Activated CD4-positive, alpha-beta T cell treated with anti-CD3 and anti-CD28 coated beads, Interleukin-2, amount 50 U/mL, for 4 hours (primary cell): ENCODE measurements around the gene ZNF165.
"Not testable (repeated sequence)": the region's sequence is repeated elsewhere in the genome, so short reads cannot be mapped to it uniquely, and the experiment has no call there.

Experiments
- DNase-seq, 2 experiments: peaks; one replicate each; pipeline ENCODE4 v3.0.0-alpha.2; 2020

ZNF165 gene

GRCh38 chr6:28080381-28080630 is at the start of gene ZNF165:
ZNF165 (plus strand) TSS chr6:28080568; CDS start chr6:28085481, 4,913 bp downstream.
- DNase-seq = not testable (repeated sequence)

- DNase-seq = no peak
Observed at GRCh38 chr6:28053584-28053983, 26.8 kb upstream of the ZNF165 start.

GRCh38 chr6:28060405-28060804 is 20.0 kb upstream of the ZNF165 start:
- DNase-seq = no peak

- no peak for DNase-seq
Observed at GRCh38 chr6:28064272-28064671, 16.1 kb upstream of the ZNF165 start.

- DNase-seq = no peak
Observed at GRCh38 chr6:28068067-28068466, 12.3 kb upstream of the ZNF165 start.

- not testable (repeated sequence) for DNase-seq
Observed at GRCh38 chr6:28070968-28071367, 9.4 kb upstream of the ZNF165 start.

GRCh38 chr6:28078050-28078449 is 2.3 kb upstream of the ZNF165 start:
- DNase-seq = no peak

- no peak for DNase-seq
Observed at GRCh38 chr6:28078836-28079235, 1.5 kb upstream of the ZNF165 start.

GRCh38 chr6:28080631-28081485 is 490 bp downstream of the ZNF165 start:
- peak; percentile 86 for DNase-seq

- DNase-seq = peak in 1 of 2 experiments; percentile 2
Observed at GRCh38 chr6:28081486-28081751, 1.1 kb downstream of the ZNF165 start.

- no peak for DNase-seq
Observed at GRCh38 chr6:28082939-28083338, 2.6 kb downstream of the ZNF165 start.

- DNase-seq = no peak
Observed at GRCh38 chr6:28089054-28089453, 8.7 kb downstream of the ZNF165 start.

GRCh38 chr6:28090917-28091586 is 10.7 kb downstream of the ZNF165 start:
- DNase-seq = no peak

- not testable (repeated sequence) for DNase-seq
Observed at GRCh38 chr6:28102222-28102621, 21.9 kb downstream of the ZNF165 start.

- not testable (repeated sequence) for DNase-seq
Observed at GRCh38 chr6:28102699-28103098, 22.3 kb downstream of the ZNF165 start.

GRCh38 chr6:28104392-28105244 is 24.2 kb downstream of the ZNF165 start:
- DNase-seq = peak; percentile 73 to 78

- no peak for DNase-seq
Observed at GRCh38 chr6:28105245-28105639, 24.9 kb downstream of the ZNF165 start.

GRCh38 chr6:28107506-28107905 is 27.1 kb downstream of the ZNF165 start:
- no peak for DNase-seq

- no peak for DNase-seq
Observed at GRCh38 chr6:28111964-28112363, 31.6 kb downstream of the ZNF165 start.

- DNase-seq = no peak
Observed at GRCh38 chr6:28115799-28116198, 35.4 kb downstream of the ZNF165 start.

GRCh38 chr6:28117386-28118050 is 37.1 kb downstream of the ZNF165 start:
- no peak for DNase-seq

- no peak for DNase-seq
Observed at GRCh38 chr6:28118217-28118616, 37.8 kb downstream of the ZNF165 start.

GRCh38 chr6:28121876-28122275 is 41.5 kb downstream of the ZNF165 start:
- no peak for DNase-seq
